Measurements from ENCODE around the gene LRPAP1.

GRCh38 chr4:3477750-3478430 is 54.3 kb downstream of the LRPAP1 start:
- TF ChIP-seq, protein P1, sequence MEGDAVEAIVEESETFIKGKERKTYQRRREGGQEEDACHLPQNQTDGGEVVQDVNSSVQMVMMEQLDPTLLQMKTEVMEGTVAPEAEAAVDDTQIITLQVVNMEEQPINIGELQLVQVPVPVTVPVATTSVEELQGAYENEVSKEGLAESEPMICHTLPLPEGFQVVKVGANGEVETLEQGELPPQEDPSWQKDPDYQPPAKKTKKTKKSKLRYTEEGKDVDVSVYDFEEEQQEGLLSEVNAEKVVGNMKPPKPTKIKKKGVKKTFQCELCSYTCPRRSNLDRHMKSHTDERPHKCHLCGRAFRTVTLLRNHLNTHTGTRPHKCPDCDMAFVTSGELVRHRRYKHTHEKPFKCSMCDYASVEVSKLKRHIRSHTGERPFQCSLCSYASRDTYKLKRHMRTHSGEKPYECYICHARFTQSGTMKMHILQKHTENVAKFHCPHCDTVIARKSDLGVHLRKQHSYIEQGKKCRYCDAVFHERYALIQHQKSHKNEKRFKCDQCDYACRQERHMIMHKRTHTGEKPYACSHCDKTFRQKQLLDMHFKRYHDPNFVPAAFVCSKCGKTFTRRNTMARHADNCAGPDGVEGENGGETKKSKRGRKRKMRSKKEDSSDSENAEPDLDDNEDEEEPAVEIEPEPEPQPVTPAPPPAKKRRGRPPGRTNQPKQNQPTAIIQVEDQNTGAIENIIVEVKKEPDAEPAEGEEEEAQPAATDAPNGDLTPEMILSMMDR (tag by site-specific recombination; IDR thresholded peaks at IDR 0.05), result no peak
- TF ChIP-seq, protein P2, sequence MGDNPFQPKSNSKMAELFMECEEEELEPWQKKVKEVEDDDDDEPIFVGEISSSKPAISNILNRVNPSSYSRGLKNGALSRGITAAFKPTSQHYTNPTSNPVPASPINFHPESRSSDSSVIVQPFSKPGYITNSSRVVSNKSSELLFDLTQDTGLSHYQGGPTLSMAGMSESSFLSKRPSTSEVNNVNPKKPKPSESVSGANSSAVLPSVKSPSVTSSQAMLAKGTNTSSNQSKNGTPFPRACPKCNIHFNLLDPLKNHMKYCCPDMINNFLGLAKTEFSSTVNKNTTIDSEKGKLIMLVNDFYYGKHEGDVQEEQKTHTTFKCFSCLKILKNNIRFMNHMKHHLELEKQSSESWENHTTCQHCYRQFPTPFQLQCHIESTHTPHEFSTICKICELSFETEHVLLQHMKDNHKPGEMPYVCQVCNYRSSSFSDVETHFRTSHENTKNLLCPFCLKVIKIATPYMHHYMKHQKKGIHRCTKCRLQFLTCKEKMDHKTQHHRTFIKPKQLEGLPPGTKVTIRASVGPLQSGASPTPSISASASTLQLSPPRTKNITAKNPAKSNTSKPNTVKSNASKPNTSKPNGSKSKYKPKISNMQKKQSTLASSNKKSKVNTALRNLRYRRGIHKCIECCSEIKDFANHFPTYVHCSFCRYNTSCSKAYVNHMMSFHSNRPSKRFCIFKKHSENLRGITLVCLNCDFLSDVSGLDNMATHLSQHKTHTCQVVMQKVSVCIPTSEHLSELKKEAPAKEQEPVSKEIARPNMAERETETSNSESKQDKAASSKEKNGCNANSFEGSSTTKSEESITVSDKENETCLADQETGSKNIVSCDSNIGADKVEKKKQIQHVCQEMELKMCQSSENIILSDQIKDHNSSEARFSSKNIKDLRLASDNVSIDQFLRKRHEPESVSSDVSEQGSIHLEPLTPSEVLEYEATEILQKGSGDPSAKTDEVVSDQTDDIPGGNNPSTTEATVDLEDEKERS (tag by site-specific recombination; IDR thresholded peaks at IDR 0.05), result no peak
- TF ChIP-seq REST (tag by site-specific recombination; IDR thresholded peaks at IDR 0.05) (no peak), ZSCAN16 (tag by site-specific recombination; IDR thresholded peaks at IDR 0.05) (no peak), ZBTB20 (tag by site-specific recombination; IDR thresholded peaks at IDR 0.05) (no peak), BCL11B (tag by site-specific recombination; IDR thresholded peaks at IDR 0.05; ENCODE audit: low read depth) (no peak), ZFP37 (tag by site-specific recombination; IDR thresholded peaks at IDR 0.05) (no peak), EGR2 (tag by site-specific recombination; IDR thresholded peaks at IDR 0.05; ENCODE audit: low read depth) (no peak)
- TF ChIP-seq, protein P3, sequence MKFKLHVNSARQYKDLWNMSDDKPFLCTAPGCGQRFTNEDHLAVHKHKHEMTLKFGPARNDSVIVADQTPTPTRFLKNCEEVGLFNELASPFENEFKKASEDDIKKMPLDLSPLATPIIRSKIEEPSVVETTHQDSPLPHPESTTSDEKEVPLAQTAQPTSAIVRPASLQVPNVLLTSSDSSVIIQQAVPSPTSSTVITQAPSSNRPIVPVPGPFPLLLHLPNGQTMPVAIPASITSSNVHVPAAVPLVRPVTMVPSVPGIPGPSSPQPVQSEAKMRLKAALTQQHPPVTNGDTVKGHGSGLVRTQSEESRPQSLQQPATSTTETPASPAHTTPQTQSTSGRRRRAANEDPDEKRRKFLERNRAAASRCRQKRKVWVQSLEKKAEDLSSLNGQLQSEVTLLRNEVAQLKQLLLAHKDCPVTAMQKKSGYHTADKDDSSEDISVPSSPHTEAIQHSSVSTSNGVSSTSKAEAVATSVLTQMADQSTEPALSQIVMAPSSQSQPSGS (tag by site-specific recombination; IDR thresholded peaks at IDR 0.05; ENCODE audit: low read depth), result no peak
- TF ChIP-seq, protein P4, sequence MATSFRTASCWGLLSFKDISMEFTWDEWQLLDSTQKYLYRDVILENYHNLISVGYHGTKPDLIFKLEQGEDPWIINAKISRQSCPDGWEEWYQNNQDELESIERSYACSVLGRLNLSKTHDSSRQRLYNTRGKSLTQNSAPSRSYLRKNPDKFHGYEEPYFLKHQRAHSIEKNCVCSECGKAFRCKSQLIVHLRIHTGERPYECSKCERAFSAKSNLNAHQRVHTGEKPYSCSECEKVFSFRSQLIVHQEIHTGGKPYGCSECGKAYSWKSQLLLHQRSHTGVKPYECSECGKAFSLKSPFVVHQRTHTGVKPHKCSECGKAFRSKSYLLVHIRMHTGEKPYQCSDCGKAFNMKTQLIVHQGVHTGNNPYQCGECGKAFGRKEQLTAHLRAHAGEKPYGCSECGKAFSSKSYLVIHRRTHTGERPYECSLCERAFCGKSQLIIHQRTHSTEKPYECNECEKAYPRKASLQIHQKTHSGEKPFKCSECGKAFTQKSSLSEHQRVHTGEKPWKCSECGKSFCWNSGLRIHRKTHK (tag by site-specific recombination; IDR thresholded peaks at IDR 0.05), result no peak
- TF ChIP-seq, protein P5, sequence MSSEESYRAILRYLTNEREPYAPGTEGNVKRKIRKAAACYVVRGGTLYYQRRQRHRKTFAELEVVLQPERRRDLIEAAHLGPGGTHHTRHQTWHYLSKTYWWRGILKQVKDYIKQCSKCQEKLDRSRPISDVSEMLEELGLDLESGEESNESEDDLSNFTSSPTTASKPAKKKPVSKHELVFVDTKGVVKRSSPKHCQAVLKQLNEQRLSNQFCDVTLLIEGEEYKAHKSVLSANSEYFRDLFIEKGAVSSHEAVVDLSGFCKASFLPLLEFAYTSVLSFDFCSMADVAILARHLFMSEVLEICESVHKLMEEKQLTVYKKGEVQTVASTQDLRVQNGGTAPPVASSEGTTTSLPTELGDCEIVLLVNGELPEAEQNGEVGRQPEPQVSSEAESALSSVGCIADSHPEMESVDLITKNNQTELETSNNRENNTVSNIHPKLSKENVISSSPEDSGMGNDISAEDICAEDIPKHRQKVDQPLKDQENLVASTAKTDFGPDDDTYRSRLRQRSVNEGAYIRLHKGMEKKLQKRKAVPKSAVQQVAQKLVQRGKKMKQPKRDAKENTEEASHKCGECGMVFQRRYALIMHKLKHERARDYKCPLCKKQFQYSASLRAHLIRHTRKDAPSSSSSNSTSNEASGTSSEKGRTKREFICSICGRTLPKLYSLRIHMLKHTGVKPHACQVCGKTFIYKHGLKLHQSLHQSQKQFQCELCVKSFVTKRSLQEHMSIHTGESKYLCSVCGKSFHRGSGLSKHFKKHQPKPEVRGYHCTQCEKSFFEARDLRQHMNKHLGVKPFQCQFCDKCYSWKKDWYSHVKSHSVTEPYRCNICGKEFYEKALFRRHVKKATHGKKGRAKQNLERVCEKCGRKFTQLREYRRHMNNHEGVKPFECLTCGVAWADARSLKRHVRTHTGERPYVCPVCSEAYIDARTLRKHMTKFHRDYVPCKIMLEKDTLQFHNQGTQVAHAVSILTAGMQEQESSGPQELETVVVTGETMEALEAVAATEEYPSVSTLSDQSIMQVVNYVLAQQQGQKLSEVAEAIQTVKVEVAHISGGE (tag by site-specific recombination; conservative IDR thresholded peaks at IDR 0.05; ENCODE audit: low read depth), result no peak

Measured in HEK293 (cell line).